Activated naive CD4-positive, alpha-beta T cell treated with anti-CD3 and anti-CD28 coated beads, Interleukin-2, amount 10 ng/mL, durations not matched to agents 7 days and 5 days (primary cell): ENCODE measurements around the gene STK39.
"Not testable (repeated sequence)": the region's sequence is repeated elsewhere in the genome, so short reads cannot be mapped to it uniquely, and the experiment has no call there.

ENCODE experiments used
- CTCF ChIA-PET: fragments of 350-600 bp; sonication (Branson Sonifier 250); formaldehyde crosslinking; loops from one replicate; lab custom pipeline; 2021; ENCODE audit warnings: antibody characterized with exemption; lab: Charles Lee
- DNase-seq: peaks from one replicate; pipeline ENCODE4 v3.0.0-alpha.2; 2020
- H3K27ac Mint-ChIP-seq: one replicate; pipeline ENCODE4 v1.8.0; 2021; ENCODE audit warnings: mild to moderate bottlenecking, moderate library complexity, mixed read lengths
- H3K27me3 Mint-ChIP-seq: one replicate; pipeline ENCODE4 v1.8.0; 2021; ENCODE audit warnings: mild to moderate bottlenecking, mixed read lengths
- H3K36me3 Mint-ChIP-seq: one replicate; pipeline ENCODE4 v1.8.0; 2021; ENCODE audit warnings: mixed read lengths
- H3K4me1 Mint-ChIP-seq: one replicate; pipeline ENCODE4 v1.8.0; 2021; ENCODE audit warnings: mixed read lengths
- H3K4me3 Mint-ChIP-seq: one replicate; pipeline ENCODE4 v1.8.0; 2021; ENCODE audit warnings: mild to moderate bottlenecking, moderate library complexity, mixed read lengths
- H3K9me3 Mint-ChIP-seq: one replicate; pipeline ENCODE4 v1.8.0; 2021; ENCODE audit warnings: mixed read lengths

STK39 gene

DNA sequence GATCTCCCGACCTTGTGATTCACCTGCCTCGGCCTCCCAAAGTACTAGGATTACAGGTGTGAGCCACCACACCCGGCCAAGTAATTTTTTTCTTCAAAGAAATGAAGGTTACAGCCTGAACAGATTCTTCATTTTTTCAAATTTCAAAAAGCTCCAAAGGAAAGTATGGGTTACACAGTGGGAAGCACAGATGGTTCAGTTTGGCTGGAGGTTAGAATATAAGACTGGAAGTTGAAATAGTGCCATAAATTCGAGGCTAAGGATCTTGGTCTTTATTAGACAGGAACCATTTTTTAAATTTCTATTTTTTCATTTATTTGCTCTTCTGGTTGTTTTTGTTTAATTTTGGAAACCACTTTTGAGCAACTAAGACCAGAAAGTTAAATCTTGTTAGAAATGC lies 120.0 kb downstream of the STK39 start:
- no peak overlapping the region for H3K27ac Mint-ChIP-seq
- no peaks in the 10 kb centered on the region for H3K4me1 Mint-ChIP-seq
- CTCF ChIA-PET, result interaction anchor here (3.0 kb wide), 1 partner anchor 8 kb away, joined by 15 read pairs; no protein-coding TSS in a partner anchor
- H3K4me3 Mint-ChIP-seq, result no peak overlapping the region
- H3K36me3 Mint-ChIP-seq, result peaks cover 41% of the 10 kb centered on the region
- no peak for DNase-seq
- no peaks in the 10 kb centered on the region for H3K9me3 Mint-ChIP-seq
- H3K27me3 Mint-ChIP-seq, result no peaks in the 10 kb centered on the region

DNA sequence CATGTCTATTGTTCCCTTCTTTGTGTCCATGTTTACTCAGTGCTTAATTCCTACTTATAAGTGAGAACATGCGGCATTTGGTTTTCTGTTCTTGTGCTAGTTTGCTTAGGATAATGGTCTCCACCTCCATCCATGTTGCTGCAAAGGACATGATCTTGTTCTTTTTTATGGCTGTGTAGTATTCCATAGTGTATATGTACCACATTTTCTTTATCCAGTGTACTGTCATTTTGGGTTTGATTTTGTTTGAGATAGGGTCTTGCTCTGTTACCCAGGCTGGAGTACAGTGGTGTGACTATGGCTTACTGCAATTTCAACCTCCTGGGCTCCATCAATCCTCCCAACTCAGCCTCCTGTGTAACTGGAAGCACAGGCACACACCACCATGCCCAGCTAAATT lies 125.2 kb downstream of the STK39 start:
- H3K9me3 Mint-ChIP-seq, CTCF ChIA-PET, H3K27ac Mint-ChIP-seq, DNase-seq, H3K27me3 Mint-ChIP-seq, H3K4me3 Mint-ChIP-seq, H3K4me1 Mint-ChIP-seq: not testable (repeated sequence)
- peaks cover 21% of the 10 kb centered on the region for H3K36me3 Mint-ChIP-seq

DNA sequence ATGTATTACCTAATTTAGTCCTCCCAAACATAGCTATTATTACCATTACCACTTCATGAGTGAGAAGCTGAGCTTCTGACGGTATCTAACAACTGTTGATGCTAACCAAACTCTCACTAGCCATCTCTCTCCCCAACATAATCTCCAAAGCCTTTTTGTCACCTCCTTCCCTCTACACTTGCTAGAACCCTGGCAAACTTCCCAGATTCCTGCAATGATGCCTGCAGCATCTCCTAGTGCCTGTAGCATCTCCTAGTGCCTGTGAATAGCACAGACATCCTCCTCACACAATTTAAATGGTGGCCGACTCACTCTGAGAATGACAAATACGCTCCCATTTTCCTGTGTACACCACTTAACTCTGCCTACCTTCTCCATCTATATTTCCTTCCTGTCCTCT lies 126.7 kb downstream of the STK39 start:
- CTCF ChIA-PET, result interaction anchor here (0.9 to 2.9 kb wide), 6 partner anchors 14 to 216 kb away, joined by 3 to 16 read pairs (median 6); no protein-coding TSS in a partner anchor

DNA sequence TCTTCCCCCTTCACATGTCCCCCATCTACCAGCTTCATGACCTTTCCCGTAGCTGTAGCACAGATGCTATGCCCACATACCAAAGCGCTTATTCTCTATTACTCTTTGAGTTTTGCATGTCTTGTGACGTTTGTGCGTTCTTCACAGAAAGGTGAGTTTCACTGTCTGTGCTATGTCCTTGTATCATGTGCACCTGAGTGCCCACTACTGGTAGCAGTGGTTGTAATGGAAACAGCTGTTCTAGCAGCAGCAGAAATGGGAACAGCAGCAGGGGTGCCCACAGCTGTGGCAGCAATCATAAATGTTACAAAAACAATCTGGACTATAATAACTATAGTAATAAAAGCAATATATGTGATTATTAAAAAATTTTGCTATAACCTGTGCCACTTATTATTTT lies 127.1 kb downstream of the STK39 start:
- Mint-ChIP-seq H3K27me3 (no peaks in the 10 kb centered on the region), H3K36me3 (peaks cover 12% of the 10 kb centered on the region), H3K4me1 (no peaks in the 10 kb centered on the region), H3K4me3 (no peak overlapping the region), H3K27ac (no peak overlapping the region), H3K9me3 (no peaks in the 10 kb centered on the region)
- CTCF ChIA-PET, result interaction anchor here (0.9 to 2.9 kb wide), 10 partner anchors 14 to 217 kb away, joined by 3 to 16 read pairs (median 4); no protein-coding TSS in a partner anchor
- no peak for DNase-seq

More for the DNA sequence above, 126.7 kb downstream of the STK39 start:
- Mint-ChIP-seq H3K36me3 (peaks cover 13% of the 10 kb centered on the region), H3K9me3 (no peaks in the 10 kb centered on the region), H3K27ac (no peak overlapping the region), H3K27me3 (no peaks in the 10 kb centered on the region), H3K4me1 (no peaks in the 10 kb centered on the region), H3K4me3 (no peak overlapping the region)
- no peak for DNase-seq

DNA sequence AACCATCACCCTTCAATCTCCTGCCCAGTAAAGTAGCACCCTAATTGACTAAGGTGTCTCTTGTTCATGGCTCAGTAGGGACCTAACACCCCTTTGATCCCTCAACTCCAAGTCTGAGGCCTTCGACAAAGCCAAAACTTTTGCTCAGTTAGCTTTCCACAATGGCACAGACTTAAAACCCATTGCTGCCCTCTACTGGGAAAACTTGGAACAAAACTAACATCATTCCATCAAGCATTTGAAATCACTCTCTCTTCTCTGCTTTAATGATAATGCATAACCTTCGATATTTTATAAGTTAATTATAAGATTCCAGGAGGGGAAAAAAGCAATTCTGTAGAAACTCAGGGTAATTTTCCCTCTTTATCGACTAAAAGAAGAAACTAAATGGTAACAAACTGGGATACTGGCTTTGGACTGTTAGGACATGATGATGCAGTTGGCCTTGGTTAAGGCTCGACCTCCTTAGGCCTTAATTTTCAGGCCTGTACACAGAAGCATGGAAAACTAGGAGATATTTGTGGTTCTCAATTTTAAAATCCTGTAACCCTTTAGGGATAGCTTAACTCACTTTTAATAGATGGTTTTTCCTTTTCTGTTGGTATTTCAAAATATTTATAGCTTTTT lies 127.8 kb downstream of the STK39 start:
- peaks cover 9% of the 10 kb centered on the region for H3K36me3 Mint-ChIP-seq
- no peak for DNase-seq
- CTCF ChIA-PET, result interaction anchor here (0.5 to 2.9 kb wide), 22 partner anchors 9 to 1582 kb away, joined by 3 to 16 read pairs (median 3); no protein-coding TSS in a partner anchor

DNA sequence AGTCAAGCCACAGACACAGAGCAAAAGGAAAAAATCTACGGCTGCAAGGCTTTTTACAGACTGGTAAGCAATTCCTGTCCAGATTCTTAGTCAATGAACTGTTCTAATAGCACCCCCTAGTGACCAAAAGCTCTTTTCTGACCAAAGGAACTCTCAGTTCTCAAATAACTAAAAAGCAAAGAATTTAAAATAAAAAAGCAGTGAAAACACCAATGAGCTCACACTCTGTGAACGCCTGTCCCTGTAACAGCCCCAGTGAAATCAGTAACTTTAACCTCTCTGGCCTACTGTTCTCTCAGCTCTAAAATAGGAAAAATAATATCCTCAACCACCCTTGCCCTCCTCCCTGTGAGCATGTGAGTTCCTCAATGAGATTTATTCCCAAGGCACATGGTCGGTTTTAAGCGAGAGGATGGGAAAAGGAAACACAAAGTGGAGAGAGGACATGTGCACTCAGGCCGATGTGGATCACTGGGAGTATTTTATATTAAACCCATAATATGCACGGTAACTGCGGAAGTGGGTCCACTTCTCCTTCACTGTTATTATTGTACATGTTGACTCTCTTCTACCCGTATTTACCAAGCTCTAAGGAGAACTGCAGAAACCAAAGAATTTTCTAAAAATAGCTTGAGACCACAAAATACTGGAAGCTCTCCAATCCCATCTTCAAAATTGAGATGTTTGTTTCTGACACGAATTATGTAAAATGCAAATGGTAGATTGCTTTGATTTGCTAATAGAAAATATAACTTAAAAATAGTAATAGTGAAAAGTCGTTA lies 128.5 kb downstream of the STK39 start:
- H3K9me3 Mint-ChIP-seq, result no peaks in the 10 kb centered on the region
- no peak overlapping the region for H3K4me3 Mint-ChIP-seq
- H3K27me3 Mint-ChIP-seq, result no peaks in the 10 kb centered on the region
- H3K4me1 Mint-ChIP-seq, result no peaks in the 10 kb centered on the region
- H3K27ac Mint-ChIP-seq, result no peak overlapping the region
- no peak for DNase-seq
- CTCF ChIA-PET, result interaction anchor here (0.5 to 2.9 kb wide), 25 partner anchors 10 to 1581 kb away, joined by 3 to 16 read pairs (median 3); no protein-coding TSS in a partner anchor
- peaks cover 6% of the 10 kb centered on the region for H3K36me3 Mint-ChIP-seq

More for the DNA sequence above, 127.8 kb downstream of the STK39 start:
- H3K27ac Mint-ChIP-seq, result no peak overlapping the region
- no peaks in the 10 kb centered on the region for H3K9me3 Mint-ChIP-seq
- no peaks in the 10 kb centered on the region for H3K4me1 Mint-ChIP-seq
- no peak overlapping the region for H3K4me3 Mint-ChIP-seq
- no peaks in the 10 kb centered on the region for H3K27me3 Mint-ChIP-seq

DNA sequence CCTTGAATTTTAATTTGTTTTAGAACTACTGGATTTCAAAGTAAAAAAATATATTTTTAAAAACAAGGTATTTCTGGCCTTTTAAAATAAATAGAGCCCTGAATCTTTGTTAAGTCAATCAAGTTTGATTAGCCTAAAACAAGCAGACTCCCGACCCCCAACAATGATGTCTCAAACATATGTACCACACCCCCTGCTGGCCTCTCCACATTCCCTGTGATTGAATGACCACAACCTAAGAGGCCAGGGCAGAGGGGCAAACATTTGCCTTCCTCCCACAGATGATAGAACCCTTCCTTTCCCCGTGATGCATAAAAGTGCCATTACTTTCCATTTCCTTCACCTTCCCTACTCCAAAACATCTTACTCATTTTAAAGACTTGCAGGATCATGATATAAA lies 130.9 kb downstream of the STK39 start:
- H3K36me3 Mint-ChIP-seq, result peaks cover 8% of the 10 kb centered on the region
- H3K27me3 Mint-ChIP-seq, result no peaks in the 10 kb centered on the region
- CTCF ChIA-PET, result interaction anchor here (1.1 to 1.6 kb wide), 3 partner anchors 9 to 144 kb away, joined by 3 to 4 read pairs (median 4); no protein-coding TSS in a partner anchor
- no peaks in the 10 kb centered on the region for H3K9me3 Mint-ChIP-seq
- DNase-seq, result no peak
- no peak overlapping the region for H3K4me3 Mint-ChIP-seq
- no peaks in the 10 kb centered on the region for H3K4me1 Mint-ChIP-seq
- no peak overlapping the region for H3K27ac Mint-ChIP-seq

DNA sequence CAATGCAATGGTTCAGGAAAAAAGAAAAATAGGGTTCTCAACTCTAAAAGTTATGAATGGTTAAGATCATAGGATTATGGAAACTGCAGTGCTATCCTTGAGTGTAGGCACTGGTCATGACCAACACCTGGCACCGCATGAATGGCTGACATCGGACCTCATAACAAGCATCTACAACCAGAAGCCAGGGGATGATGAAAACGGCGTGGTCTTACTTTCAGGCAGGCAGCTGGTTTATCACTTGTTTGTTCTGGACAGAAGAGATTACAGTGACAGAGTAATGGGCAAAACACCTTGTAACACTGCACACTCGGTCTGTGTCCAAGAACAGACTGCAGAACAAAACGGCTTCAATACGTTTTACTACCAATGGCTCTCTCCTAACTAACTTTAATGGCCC lies 132.8 kb downstream of the STK39 start:
- H3K27ac Mint-ChIP-seq, result no peak overlapping the region
- H3K4me1 Mint-ChIP-seq, result no peaks in the 10 kb centered on the region
- no peak overlapping the region for H3K4me3 Mint-ChIP-seq

DNA sequence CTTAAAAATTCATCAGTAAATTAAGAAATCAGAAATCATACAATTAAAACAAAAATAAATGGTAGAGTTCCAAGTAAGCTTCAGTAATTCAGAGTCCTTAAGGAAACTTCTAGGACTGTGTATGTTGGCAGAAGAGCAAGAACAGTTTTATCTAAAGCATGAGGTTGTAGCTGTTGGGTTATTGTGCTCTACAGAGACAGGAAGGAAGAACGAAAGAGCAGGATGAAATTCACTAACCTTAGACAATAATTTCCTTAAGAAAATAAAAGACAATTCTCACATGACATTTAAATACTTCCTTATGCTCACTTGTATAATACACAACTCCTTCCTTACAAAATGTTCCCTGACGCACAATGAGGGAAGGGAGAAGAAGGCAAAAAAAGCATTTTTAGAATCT lies 133.4 kb downstream of the STK39 start:
- Mint-ChIP-seq H3K36me3 (peaks cover 11% of the 10 kb centered on the region), H3K27ac (no peak overlapping the region), H3K4me1 (no peaks in the 10 kb centered on the region), H3K4me3 (no peak overlapping the region), H3K9me3 (no peaks in the 10 kb centered on the region), H3K27me3 (no peaks in the 10 kb centered on the region)
- no peak for DNase-seq
- CTCF ChIA-PET, result no interaction called here

More for the DNA sequence above, 132.8 kb downstream of the STK39 start:
- DNase-seq, result no peak
- Mint-ChIP-seq H3K27me3 (no peaks in the 10 kb centered on the region), H3K36me3 (peaks cover 11% of the 10 kb centered on the region), H3K9me3 (no peaks in the 10 kb centered on the region)
- CTCF ChIA-PET, result no interaction called here

DNA sequence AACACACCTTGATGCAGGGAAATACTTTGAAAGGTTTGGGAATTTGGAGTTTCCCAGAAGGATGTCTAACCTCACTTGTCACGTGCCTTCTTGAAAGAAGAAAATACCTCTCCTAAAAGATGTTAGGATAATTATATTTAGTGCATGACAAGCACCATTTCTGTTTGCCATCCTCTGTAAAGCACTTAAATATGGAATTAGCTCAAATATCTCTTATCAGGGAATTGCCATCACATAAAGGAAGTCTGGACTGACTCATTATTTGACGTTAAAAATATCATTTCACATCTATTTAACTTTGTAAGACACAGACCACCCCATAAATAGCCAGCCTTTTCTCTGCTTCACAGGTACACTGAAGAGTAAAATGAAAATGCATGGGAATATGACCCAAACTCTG lies 140.1 kb downstream of the STK39 start:
- Mint-ChIP-seq H3K9me3 (no peaks in the 10 kb centered on the region), H3K27me3 (no peaks in the 10 kb centered on the region), H3K36me3 (peaks cover 12% of the 10 kb centered on the region), H3K27ac (no peak overlapping the region), H3K4me1 (no peaks in the 10 kb centered on the region), H3K4me3 (no peak overlapping the region)
- no peak for DNase-seq
- CTCF ChIA-PET, result interaction anchor here (1.5 to 4.1 kb wide), 2 partner anchors 9 to 12 kb away, joined by 4 to 16 read pairs; no protein-coding TSS in a partner anchor

DNA sequence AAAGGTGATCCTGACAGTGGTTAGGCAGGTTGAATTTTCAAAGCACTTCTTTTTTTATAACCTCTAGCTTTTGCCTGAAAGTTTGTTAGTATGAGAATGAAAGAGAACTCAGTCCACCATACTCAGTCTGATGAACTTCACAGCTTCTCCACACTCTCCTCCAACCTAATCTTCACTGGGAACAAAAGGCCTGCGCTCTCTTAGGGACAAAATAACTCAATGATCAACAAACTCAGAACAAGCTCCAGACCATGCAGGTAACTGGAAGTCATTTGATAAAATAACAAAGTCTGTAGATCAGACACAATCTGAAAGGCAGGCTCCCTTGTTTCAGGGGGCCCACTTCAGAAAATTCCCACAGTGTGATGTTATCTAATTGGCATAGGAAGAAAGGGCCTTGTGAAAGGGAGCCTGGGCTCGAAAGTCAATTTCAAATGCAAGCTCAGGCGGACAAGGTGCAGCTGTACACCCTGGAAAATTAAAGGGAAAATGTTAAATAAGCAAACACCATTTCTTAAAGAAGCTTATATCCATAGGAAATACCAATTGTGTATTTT lies 142.2 kb downstream of the STK39 start:
- no peak overlapping the region for H3K27ac Mint-ChIP-seq
- CTCF ChIA-PET, result interaction anchor here (0.6 to 4.1 kb wide), 2 partner anchors 11 to 14 kb away, joined by 4 to 16 read pairs; no protein-coding TSS in a partner anchor
- no peaks in the 10 kb centered on the region for H3K4me1 Mint-ChIP-seq
- H3K9me3 Mint-ChIP-seq, result no peaks in the 10 kb centered on the region
- no peaks in the 10 kb centered on the region for H3K27me3 Mint-ChIP-seq
- DNase-seq, result no peak
- peaks cover 18% of the 10 kb centered on the region for H3K36me3 Mint-ChIP-seq
- no peak overlapping the region for H3K4me3 Mint-ChIP-seq

DNA sequence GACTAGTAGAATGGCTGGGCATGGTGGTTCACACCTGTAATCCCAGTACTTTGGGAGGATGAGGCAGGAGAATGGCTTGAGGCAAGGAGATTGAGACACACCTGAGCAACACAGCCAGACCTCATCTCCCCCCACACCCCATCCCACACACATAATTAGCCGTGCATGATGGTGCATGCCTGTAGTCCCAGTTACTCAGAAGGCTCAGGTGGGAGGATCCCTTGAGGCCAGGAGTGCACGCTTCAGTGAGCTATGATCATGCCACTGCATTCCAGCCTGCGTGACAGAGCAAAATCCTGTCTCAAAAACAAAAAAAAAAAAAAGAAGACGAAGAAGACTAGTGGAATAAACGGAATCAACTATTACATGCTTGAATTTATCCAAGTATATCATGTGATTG lies 150.0 kb downstream of the STK39 start:
- CTCF ChIA-PET, result interaction anchor here (1.0 kb wide), 1 partner anchor 21 kb away, joined by 5 read pairs; no protein-coding TSS in a partner anchor
- Mint-ChIP-seq H3K4me3 (no peak overlapping the region), H3K36me3 (peaks cover 20% of the 10 kb centered on the region), H3K27me3 (no peaks in the 10 kb centered on the region), H3K4me1 (no peaks in the 10 kb centered on the region), H3K9me3 (no peaks in the 10 kb centered on the region), H3K27ac (no peak overlapping the region)
- no peak for DNase-seq

DNA sequence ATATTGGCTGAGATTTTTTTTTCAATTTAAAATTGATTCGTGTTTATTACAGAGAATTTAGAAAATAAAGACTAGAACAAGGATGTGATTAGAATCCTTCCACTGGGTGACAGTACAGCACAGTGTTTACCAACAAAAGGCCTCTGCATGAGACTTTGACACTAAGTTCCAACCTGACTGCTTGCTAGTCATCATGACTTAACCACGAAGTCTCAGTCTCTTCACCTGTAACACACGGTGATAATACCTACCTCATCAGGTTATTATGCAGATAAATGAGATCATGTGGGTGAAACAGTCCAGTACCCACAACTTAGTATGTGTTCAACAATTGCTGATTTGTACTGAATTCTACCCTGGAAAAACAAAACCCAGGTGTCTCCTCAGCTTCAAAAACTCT lies 151.2 kb downstream of the STK39 start:
- Mint-ChIP-seq H3K36me3 (peaks cover 14% of the 10 kb centered on the region), H3K4me1 (no peaks in the 10 kb centered on the region), H3K9me3 (no peaks in the 10 kb centered on the region), H3K27ac (no peak overlapping the region), H3K4me3 (no peak overlapping the region), H3K27me3 (no peaks in the 10 kb centered on the region)
- CTCF ChIA-PET, result no interaction called here
- DNase-seq, result no peak

DNA sequence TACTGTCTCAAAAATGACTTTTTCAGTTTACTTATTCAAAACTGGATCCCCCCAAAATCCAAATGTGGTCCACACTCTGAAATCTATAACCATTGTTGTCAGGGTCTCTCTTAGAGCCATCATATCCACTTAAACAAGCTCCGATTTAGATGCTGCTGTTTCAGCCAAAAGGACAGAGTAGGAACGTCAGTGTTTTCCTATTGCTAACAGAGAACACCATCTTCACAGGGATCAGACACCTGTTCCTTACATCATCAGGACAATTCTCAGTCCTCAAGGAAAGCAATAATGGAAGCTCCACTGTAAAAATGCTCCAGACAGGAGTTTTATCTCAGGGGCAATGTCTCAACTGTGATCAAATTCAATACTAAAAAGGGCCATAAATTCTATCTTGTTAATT lies 155.4 kb downstream of the STK39 start:
- no peak overlapping the region for H3K4me3 Mint-ChIP-seq
- CTCF ChIA-PET, result no interaction called here
- no peaks in the 10 kb centered on the region for H3K27me3 Mint-ChIP-seq
- no peak for DNase-seq
- peaks cover 20% of the 10 kb centered on the region for H3K4me1 Mint-ChIP-seq
- no peaks in the 10 kb centered on the region for H3K9me3 Mint-ChIP-seq
- peaks cover 14% of the 10 kb centered on the region for H3K36me3 Mint-ChIP-seq
- H3K27ac Mint-ChIP-seq, result no peak overlapping the region
